Measurements from ENCODE around the gene GUCA2A.

Gene GUCA2A

GRCh38 chr1:42183957-42184268 lies 19.4 kb upstream of the GUCA2A start:
- TF ChIP-seq CTCF (IDR thresholded peaks at IDR 0.05; ENCODE audit: control insufficient read depth, extremely low read depth, insufficient read depth): no peak
- H3K4me3 ChIP-seq (ENCODE audit: low read depth, low read length): no peak overlapping the region

GRCh38 chr1:42183210-42183956 lies 18.8 kb upstream of the GUCA2A start:
- H3K4me3 ChIP-seq (ENCODE audit: low read depth, low read length): no peak overlapping the region
- DNase-seq (ENCODE audit: low read depth): no peak
- no peak for TF ChIP-seq CTCF (IDR thresholded peaks at IDR 0.05; ENCODE audit: control insufficient read depth, extremely low read depth, insufficient read depth)

More at GRCh38 chr1:42183957-42184268, 19.4 kb upstream of the GUCA2A start:
- no peak for DNase-seq (ENCODE audit: low read depth)

DNA sequence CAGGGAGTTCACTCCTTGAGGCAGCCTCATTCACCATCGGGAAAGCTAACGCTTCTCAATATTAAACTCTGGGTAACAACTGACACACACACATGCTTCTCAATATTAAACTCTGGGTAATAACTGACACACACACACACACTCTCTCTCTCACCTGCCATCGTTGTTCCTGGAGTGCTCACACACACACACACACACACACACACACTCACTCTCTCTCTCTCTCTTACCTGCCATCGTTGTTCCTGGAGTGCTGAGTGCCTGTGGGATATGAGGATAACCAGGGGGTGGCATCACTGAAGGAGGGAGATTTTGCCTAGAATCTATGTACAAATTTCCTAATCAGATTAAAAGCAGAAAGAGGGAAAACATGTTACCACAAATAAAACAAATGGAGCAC lies 17.1 kb upstream of the GUCA2A start:
- no peak for DNase-seq (ENCODE audit: low read depth)
- TF ChIP-seq CTCF (IDR thresholded peaks at IDR 0.05; ENCODE audit: control insufficient read depth, extremely low read depth, insufficient read depth): no peak
- no peak overlapping the region for H3K4me3 ChIP-seq (ENCODE audit: low read depth, low read length)

GRCh38 chr1:42179900-42180329 lies 15.4 kb upstream of the GUCA2A start:
- H3K4me3 ChIP-seq (ENCODE audit: low read depth, low read length): no peak overlapping the region
- DNase-seq (ENCODE audit: low read depth): no peak
- TF ChIP-seq CTCF (IDR thresholded peaks at IDR 0.05; ENCODE audit: control insufficient read depth, extremely low read depth, insufficient read depth): no peak

DNA sequence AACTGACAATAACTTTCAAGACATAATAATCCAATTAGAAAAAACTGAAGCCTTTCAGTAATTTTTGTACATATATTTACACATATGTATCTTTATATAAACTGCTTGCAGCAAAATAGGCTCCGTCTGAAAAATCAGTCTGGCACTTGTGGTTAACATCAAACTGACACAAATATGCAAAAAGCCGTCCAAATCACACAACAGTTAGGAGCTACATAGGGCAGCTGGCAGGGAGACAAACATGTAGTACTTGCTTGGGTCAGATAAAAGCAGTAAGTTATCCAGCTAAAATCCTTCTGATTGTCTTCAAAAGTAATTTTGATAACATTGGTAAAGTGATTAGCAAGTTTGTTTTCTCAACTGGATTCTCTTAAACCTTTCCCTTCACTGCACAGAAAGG lies 14.7 kb upstream of the GUCA2A start:
- no peak for DNase-seq (ENCODE audit: low read depth)
- no peak overlapping the region for H3K4me3 ChIP-seq (ENCODE audit: low read depth, low read length)
- no peak for TF ChIP-seq CTCF (IDR thresholded peaks at IDR 0.05; ENCODE audit: control insufficient read depth, extremely low read depth, insufficient read depth)

- no peak for TF ChIP-seq CTCF (IDR thresholded peaks at IDR 0.05; ENCODE audit: control insufficient read depth, extremely low read depth, insufficient read depth)
- H3K4me3 ChIP-seq (ENCODE audit: low read depth, low read length): no peak overlapping the region
- no peak for DNase-seq (ENCODE audit: low read depth)
Measured at GRCh38 chr1:42178249-42178648, 13.7 kb upstream of the GUCA2A start.

- no peak overlapping the region for H3K4me3 ChIP-seq (ENCODE audit: low read depth, low read length)
- no peak for DNase-seq (ENCODE audit: low read depth)
- no peak for TF ChIP-seq CTCF (IDR thresholded peaks at IDR 0.05; ENCODE audit: control insufficient read depth, extremely low read depth, insufficient read depth)
Measured at GRCh38 chr1:42177541-42177981, 13.0 kb upstream of the GUCA2A start.

All from LNCaP clone FGC (cell line).